ENCODE measurements around the gene MARCKS. TPM values are rescaled to one million over a fixed set of nuclear protein-coding genes. Genes with fewer than 3 reads are reported as not detected.

Gene MARCKS
- total and polyA plus RNA-seq, 2 of the 13 experiments (the other 11 are each of a cell fraction or from before 2014, with no cell fraction given), result 30.5 to 39.5 TPM

DNA sequence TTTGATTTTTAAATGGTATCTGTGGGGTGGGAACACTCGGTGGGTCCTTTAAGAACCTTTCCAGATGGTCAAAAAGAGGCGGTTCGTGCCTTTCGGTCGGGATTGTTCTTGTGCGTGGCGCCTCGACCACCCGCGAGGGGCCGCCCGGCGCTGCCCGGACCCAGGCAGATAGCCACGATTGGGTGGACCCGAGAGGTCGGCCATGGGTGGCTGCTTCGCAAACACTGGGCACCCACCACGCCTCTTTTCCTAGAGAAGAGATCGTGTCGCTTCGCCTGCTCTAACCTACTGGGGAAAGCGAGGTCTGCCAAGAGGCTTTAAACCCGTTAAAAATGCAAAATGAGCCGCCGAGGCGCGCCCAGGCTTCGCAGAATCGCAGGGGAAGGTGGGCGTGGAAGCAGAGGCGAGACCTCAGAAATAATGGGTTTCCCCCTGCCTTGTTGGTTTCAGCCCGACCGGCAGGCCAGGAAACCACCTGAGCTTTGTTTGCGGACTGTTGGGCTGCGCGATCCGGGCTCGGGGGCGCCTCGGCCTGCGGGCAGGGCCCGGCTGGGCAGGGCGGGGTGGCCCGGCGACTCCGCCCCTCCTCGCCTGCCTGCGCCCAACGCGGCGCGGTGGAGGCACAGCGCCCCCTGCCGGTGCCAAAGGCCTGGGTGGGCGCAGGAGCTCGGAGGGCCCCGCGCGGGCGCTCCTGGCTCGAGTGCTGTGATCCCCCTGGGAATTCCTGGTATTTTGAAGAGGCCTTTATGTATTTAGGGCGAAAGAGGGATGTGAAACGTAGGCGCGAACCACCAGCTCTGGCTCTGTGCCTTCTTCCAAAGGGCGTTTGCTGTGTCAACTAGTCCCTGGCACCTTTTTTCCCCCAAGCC, 1.6 kb downstream of the MARCKS start (continued):
- TF ChIP-seq FOXK2 (IDR thresholded peaks at IDR 0.05) (no peak), KDM5A (IDR thresholded peaks at IDR 0.05; ENCODE audit: borderline replicate concordance, low read length) (peak; percentile 69; the same call in 1 of the 2 replicates), KDM3A (CRISPR knock-in tag; IDR thresholded peaks at IDR 0.05; ENCODE audit: low read depth) (peak; percentile 57; the same call in 1 of the 2 replicates), HDAC2 (CRISPR knock-in tag; IDR thresholded peaks at IDR 0.05) (no peak), NR1H2 (CRISPR knock-in tag; IDR thresholded peaks at IDR 0.05; ENCODE audit: borderline replicate concordance, low read depth) (no peak), ZNF337 (CRISPR knock-in tag; IDR thresholded peaks at IDR 0.05; ENCODE audit: borderline replicate concordance, low read depth) (no peak), ZBTB7B (CRISPR knock-in tag; IDR thresholded peaks at IDR 0.05) (peak; percentile 87), RBM39 (IDR thresholded peaks at IDR 0.05; ENCODE audit: low read depth, low read length, poor library complexity, severe bottlenecking) (no peak), DNMT1 (CRISPR knock-in tag; IDR thresholded peaks at IDR 0.05) (peak; percentile 36; the same call in 1 of the 2 replicates), ZNF790 (CRISPR knock-in tag; IDR thresholded peaks at IDR 0.05; ENCODE audit: borderline replicate concordance) (0 out of 2 replicates have a peak, but pooled peaks have one; percentile 77), ZNF567 (CRISPR knock-in tag; IDR thresholded peaks at IDR 0.05; ENCODE audit: borderline replicate concordance) (peak; percentile 83; the same call in 1 of the 2 replicates), ZNF367 (CRISPR knock-in tag; IDR thresholded peaks at IDR 0.05; ENCODE audit: borderline replicate concordance) (peak; percentile 54; the same call in 1 of the 2 replicates), ZNF3 (CRISPR knock-in tag; IDR thresholded peaks at IDR 0.05) (no peak), RARG (CRISPR knock-in tag; IDR thresholded peaks at IDR 0.05; ENCODE audit: low read depth) (no peak), U2AF1 (optimal IDR thresholded peaks at IDR 0.05; ENCODE audit: low read depth, low read length) (no peak), NONO (IDR thresholded peaks at IDR 0.05) (no peak), NONO (CRISPR knock-in tag; conservative IDR thresholded peaks at IDR 0.05) (peak; percentile 73)
- TF ChIP-seq, protein P1, sequence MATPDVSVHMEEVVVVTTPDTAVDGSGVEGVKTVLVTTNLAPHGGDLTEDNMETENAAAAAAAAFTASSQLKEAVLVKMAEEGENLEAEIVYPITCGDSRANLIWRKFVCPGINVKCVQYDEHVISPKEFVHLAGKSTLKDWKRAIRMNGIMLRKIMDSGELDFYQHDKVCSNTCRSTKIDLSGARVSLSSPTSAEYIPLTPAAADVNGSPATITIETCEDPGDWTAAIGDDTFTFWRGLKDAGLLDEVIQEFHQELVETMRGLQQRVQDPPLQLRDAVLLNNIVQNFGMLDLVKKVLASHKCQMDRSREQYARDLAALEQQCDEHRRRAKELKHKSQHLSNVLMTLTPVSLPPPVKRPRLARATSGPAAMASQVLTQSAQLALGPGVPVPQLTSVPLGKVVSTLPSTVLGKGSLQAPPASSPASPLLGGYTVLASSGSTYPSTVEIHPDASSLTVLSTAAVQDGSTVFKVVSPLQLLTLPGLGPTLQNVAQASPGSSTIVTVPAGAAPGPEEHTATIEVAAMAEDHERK (CRISPR knock-in tag; IDR thresholded peaks at IDR 0.05; ENCODE audit: low read depth), result no peak
- TF ChIP-seq, protein P2, sequence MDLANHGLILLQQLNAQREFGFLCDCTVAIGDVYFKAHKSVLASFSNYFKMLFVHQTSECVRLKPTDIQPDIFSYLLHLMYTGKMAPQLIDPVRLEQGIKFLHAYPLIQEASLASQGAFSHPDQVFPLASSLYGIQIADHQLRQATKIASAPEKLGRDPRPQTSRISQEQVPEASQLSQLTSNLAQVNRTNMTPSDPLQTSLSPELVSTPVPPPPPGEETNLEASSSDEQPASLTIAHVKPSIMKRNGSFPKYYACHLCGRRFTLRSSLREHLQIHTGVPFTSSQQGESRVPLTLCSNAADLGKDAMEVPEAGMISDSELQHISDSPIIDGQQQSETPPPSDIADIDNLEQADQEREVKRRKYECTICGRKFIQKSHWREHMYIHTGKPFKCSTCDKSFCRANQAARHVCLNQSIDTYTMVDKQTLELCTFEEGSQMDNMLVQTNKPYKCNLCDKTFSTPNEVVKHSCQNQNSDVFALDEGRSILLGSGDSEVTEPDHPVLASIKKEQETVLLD (CRISPR knock-in tag; IDR thresholded peaks at IDR 0.05; ENCODE audit: low read depth), result peak; percentile 52; the same call in 1 of the 2 replicates
- TF ChIP-seq, protein P3, sequence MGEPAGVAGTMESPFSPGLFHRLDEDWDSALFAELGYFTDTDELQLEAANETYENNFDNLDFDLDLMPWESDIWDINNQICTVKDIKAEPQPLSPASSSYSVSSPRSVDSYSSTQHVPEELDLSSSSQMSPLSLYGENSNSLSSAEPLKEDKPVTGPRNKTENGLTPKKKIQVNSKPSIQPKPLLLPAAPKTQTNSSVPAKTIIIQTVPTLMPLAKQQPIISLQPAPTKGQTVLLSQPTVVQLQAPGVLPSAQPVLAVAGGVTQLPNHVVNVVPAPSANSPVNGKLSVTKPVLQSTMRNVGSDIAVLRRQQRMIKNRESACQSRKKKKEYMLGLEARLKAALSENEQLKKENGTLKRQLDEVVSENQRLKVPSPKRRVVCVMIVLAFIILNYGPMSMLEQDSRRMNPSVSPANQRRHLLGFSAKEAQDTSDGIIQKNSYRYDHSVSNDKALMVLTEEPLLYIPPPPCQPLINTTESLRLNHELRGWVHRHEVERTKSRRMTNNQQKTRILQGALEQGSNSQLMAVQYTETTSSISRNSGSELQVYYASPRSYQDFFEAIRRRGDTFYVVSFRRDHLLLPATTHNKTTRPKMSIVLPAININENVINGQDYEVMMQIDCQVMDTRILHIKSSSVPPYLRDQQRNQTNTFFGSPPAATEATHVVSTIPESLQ (CRISPR knock-in tag; conservative IDR thresholded peaks at IDR 0.05), result no peak
- TF ChIP-seq, protein P4, sequence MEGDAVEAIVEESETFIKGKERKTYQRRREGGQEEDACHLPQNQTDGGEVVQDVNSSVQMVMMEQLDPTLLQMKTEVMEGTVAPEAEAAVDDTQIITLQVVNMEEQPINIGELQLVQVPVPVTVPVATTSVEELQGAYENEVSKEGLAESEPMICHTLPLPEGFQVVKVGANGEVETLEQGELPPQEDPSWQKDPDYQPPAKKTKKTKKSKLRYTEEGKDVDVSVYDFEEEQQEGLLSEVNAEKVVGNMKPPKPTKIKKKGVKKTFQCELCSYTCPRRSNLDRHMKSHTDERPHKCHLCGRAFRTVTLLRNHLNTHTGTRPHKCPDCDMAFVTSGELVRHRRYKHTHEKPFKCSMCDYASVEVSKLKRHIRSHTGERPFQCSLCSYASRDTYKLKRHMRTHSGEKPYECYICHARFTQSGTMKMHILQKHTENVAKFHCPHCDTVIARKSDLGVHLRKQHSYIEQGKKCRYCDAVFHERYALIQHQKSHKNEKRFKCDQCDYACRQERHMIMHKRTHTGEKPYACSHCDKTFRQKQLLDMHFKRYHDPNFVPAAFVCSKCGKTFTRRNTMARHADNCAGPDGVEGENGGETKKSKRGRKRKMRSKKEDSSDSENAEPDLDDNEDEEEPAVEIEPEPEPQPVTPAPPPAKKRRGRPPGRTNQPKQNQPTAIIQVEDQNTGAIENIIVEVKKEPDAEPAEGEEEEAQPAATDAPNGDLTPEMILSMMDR (CRISPR knock-in tag; IDR thresholded peaks at IDR 0.05), result peak; percentile 89
- TF ChIP-seq, protein P5, sequence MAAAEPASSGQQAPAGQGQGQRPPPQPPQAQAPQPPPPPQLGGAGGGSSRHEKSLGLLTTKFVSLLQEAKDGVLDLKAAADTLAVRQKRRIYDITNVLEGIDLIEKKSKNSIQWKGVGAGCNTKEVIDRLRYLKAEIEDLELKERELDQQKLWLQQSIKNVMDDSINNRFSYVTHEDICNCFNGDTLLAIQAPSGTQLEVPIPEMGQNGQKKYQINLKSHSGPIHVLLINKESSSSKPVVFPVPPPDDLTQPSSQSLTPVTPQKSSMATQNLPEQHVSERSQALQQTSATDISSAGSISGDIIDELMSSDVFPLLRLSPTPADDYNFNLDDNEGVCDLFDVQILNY (CRISPR knock-in tag; conservative IDR thresholded peaks at IDR 0.05), result no peak
